HepG2 (cell line): Measurements from ENCODE around the gene WDR73. TPM values are rescaled to one million over a fixed set of nuclear protein-coding genes. Genes with fewer than 3 reads are reported as not detected.

ENCODE experiments used
- CHCHD3 ChIP-seq: sonication (generic); formaldehyde crosslinking; IDR thresholded peaks from 2 replicates; pipeline ENCODE4 v1.8.0; 2022; ENCODE audit warnings: mild to moderate bottlenecking, missing genetic modification reagents, moderate library complexity
- GATA4 ChIP-seq: sonication (generic); IDR thresholded peaks from 2 replicates; pipeline ENCODE4 v1.6.1; 2016; ENCODE audit warnings: antibody characterized with exemption, low read depth, borderline replicate concordance
- MAFF ChIP-seq: IDR thresholded peaks from 2 replicates; pipeline ENCODE4 v1.6.1; 2011; ENCODE audit warnings: low read depth, low read length, improper control_type of control experiment
- NCOR1 ChIP-seq: fragments of 200-600 bp; sonication (generic); IDR thresholded peaks from 2 replicates; pipeline ENCODE4 v1.7.0; 2017; ENCODE audit warnings: antibody characterized with exemption, low read length, borderline replicate concordance
- ONECUT2 ChIP-seq: sonication (generic); formaldehyde crosslinking; IDR thresholded peaks from 2 replicates; pipeline ENCODE4 v1.4.0; 2020; ENCODE audit warnings: missing genetic modification reagents
- RBM22 ChIP-seq: fragments of 200-400 bp; formaldehyde crosslinking; optimal IDR thresholded peaks from 2 replicates; pipeline ENCODE3; 2017; ENCODE audit warnings: mild to moderate bottlenecking, low read length, moderate library complexity
- RXRB ChIP-seq: IDR thresholded peaks from 2 replicates; pipeline ENCODE4 v1.6.1; 2016; ENCODE audit warnings: borderline replicate concordance, missing genetic modification reagents, missing compliant biosample characterization
- SYNCRIP ChIP-seq: fragments of 200-400 bp; formaldehyde crosslinking; IDR thresholded peaks from 2 replicates; pipeline ENCODE4 v1.6.1; 2018; ENCODE audit warnings: mild to moderate bottlenecking, low read depth, low read length; ENCODE audit not compliant: insufficient read depth
- TBL1XR1 ChIP-seq: fragments of 150-350 bp; IDR thresholded peaks from 2 replicates; pipeline ENCODE4 v1.6.1; 2014; ENCODE audit warnings: borderline replicate concordance, low read length; ENCODE audit not compliant: partially characterized antibody
- ZBTB39 ChIP-seq: sonication (generic); formaldehyde crosslinking; IDR thresholded peaks from 2 replicates; pipeline ENCODE4 v1.5.0; 2020; ENCODE audit warnings: missing genetic modification reagents
- ZNF121 ChIP-seq: sonication (generic); formaldehyde crosslinking; IDR thresholded peaks from 2 replicates; pipeline ENCODE4 v1.5.0; 2020; ENCODE audit warnings: mild to moderate bottlenecking, missing genetic modification reagents
- ZNF430 ChIP-seq: sonication (generic); formaldehyde crosslinking; IDR thresholded peaks from 2 replicates; pipeline ENCODE4 v1.9.0; 2021; ENCODE audit warnings: mild to moderate bottlenecking, missing genetic modification reagents
- ZNF543 ChIP-seq: sonication (generic); formaldehyde crosslinking; IDR thresholded peaks from 2 replicates; pipeline ENCODE4 v1.4.0; 2020; ENCODE audit warnings: mild to moderate bottlenecking, missing genetic modification reagents
- ZNF552 ChIP-seq: sonication (generic); formaldehyde crosslinking; IDR thresholded peaks from 2 replicates; pipeline ENCODE4 v1.9.0; 2022; ENCODE audit warnings: missing genetic modification reagents, mild to moderate bottlenecking, borderline replicate concordance
- ZNF660 ChIP-seq: sonication (generic); formaldehyde crosslinking; IDR thresholded peaks from 2 replicates; pipeline ENCODE4 v1.5.1; 2020; ENCODE audit warnings: mild to moderate bottlenecking, low read depth, missing genetic modification reagents, borderline replicate concordance
- polyA plus RNA-seq, 8 experiments: library from polyadenylated mRNA; depleted of rRNA in 3 of 8; stranded (reverse) in 7 of 8; unstranded in 1 of 8; fragments of >200 nt; fragmentation: Illumina TruSeq in 4 of 8; extraction: Trizol in 4 of 8; gene quantifications; 2 replicates each; pipeline versions ENCODE4 v1.2.1 to v1.2.3, GENCODE V29; 2011 to 2016; ENCODE audit warnings: low read depth in 4 of 8, missing spikeins in 1 of 8, mixed read lengths in 1 of 8; ENCODE audit not compliant: insufficient read depth in 1 of 8
- total RNA-seq, 5 experiments: library from RNA; depleted of rRNA; stranded (reverse); fragments of >200 nt; fragmentation: Illumina TruSeq; extraction: Trizol; gene quantifications; 2 replicates each; pipeline ENCODE4 v1.2.3, GENCODE V29; 2016; ENCODE audit warnings: low read depth in 1 of 5
- TF ChIP-seq, protein P1 (sequence below): sonication (generic); formaldehyde crosslinking; IDR thresholded peaks from 2 replicates; pipeline ENCODE4 v1.9.0; 2022; ENCODE audit warnings: low read depth, missing genetic modification reagents
- TF ChIP-seq, protein P2 (sequence below): sonication (generic); formaldehyde crosslinking; IDR thresholded peaks from 2 replicates; pipeline ENCODE4 v1.4.0; 2020; ENCODE audit warnings: missing genetic modification reagents, mild to moderate bottlenecking, borderline replicate concordance
- TF ChIP-seq, protein P3 (sequence below): sonication (generic); formaldehyde crosslinking; IDR thresholded peaks from 2 replicates; pipeline ENCODE4 v1.5.1; 2020; ENCODE audit warnings: missing genetic modification reagents, mild to moderate bottlenecking, borderline replicate concordance
- TF ChIP-seq, protein P4 (sequence below): sonication (generic); formaldehyde crosslinking; IDR thresholded peaks from 2 replicates; pipeline ENCODE4 v1.8.0; 2022; ENCODE audit warnings: missing genetic modification reagents, low read depth, mild to moderate bottlenecking, borderline replicate concordance

Gene WDR73
- total and polyA plus RNA-seq, 2 of the 13 experiments (the other 11 are each of a cell fraction or from before 2014, with no cell fraction given), result 20.0 to 35.5 TPM

GRCh38 chr15:84653910-84654688 lies at the start of gene WDR73 (continued):
- TF ChIP-seq, protein P1, sequence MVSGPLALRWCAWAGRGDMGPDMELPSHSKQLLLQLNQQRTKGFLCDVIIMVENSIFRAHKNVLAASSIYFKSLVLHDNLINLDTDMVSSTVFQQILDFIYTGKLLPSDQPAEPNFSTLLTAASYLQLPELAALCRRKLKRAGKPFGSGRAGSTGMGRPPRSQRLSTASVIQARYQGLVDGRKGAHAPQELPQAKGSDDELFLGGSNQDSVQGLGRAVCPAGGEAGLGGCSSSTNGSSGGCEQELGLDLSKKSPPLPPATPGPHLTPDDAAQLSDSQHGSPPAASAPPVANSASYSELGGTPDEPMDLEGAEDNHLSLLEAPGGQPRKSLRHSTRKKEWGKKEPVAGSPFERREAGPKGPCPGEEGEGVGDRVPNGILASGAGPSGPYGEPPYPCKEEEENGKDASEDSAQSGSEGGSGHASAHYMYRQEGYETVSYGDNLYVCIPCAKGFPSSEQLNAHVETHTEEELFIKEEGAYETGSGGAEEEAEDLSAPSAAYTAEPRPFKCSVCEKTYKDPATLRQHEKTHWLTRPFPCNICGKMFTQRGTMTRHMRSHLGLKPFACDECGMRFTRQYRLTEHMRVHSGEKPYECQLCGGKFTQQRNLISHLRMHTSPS (CRISPR knock-in tag), result no peak
- no peak for TF ChIP-seq ZNF660 (CRISPR knock-in tag)
- no peak for TF ChIP-seq ZNF121 (CRISPR knock-in tag)
- TF ChIP-seq, protein P2, sequence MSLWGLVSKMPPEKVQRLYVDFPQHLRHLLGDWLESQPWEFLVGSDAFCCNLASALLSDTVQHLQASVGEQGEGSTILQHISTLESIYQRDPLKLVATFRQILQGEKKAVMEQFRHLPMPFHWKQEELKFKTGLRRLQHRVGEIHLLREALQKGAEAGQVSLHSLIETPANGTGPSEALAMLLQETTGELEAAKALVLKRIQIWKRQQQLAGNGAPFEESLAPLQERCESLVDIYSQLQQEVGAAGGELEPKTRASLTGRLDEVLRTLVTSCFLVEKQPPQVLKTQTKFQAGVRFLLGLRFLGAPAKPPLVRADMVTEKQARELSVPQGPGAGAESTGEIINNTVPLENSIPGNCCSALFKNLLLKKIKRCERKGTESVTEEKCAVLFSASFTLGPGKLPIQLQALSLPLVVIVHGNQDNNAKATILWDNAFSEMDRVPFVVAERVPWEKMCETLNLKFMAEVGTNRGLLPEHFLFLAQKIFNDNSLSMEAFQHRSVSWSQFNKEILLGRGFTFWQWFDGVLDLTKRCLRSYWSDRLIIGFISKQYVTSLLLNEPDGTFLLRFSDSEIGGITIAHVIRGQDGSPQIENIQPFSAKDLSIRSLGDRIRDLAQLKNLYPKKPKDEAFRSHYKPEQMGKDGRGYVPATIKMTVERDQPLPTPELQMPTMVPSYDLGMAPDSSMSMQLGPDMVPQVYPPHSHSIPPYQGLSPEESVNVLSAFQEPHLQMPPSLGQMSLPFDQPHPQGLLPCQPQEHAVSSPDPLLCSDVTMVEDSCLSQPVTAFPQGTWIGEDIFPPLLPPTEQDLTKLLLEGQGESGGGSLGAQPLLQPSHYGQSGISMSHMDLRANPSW, result no peak
- peak; percentile 20; the same call in 1 of the 2 replicates for TF ChIP-seq ZNF543 (CRISPR knock-in tag)
- TF ChIP-seq RXRB (CRISPR knock-in tag), result peak; percentile 22; the same call in 1 of the 2 replicates
- no peak for TF ChIP-seq MAFF
- TF ChIP-seq TBL1XR1, result peak; percentile 34
- no peak for TF ChIP-seq GATA4
- no peak for TF ChIP-seq RBM22
- TF ChIP-seq NCOR1, result peak; percentile 26; the same call in 1 of the 2 replicates
- TF ChIP-seq CHCHD3 (CRISPR knock-in tag), result peak; percentile 67; the same call in 1 of the 2 replicates
- TF ChIP-seq, protein P3, sequence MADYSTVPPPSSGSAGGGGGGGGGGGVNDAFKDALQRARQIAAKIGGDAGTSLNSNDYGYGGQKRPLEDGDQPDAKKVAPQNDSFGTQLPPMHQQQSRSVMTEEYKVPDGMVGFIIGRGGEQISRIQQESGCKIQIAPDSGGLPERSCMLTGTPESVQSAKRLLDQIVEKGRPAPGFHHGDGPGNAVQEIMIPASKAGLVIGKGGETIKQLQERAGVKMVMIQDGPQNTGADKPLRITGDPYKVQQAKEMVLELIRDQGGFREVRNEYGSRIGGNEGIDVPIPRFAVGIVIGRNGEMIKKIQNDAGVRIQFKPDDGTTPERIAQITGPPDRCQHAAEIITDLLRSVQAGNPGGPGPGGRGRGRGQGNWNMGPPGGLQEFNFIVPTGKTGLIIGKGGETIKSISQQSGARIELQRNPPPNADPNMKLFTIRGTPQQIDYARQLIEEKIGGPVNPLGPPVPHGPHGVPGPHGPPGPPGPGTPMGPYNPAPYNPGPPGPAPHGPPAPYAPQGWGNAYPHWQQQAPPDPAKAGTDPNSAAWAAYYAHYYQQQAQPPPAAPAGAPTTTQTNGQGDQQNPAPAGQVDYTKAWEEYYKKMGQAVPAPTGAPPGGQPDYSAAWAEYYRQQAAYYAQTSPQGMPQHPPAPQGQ (CRISPR knock-in tag), result peak; percentile 82; the same call in 1 of the 2 replicates
- peak; percentile 51 for TF ChIP-seq ZNF430 (CRISPR knock-in tag)
- TF ChIP-seq ONECUT2 (CRISPR knock-in tag), result no peak
- TF ChIP-seq ZNF552 (CRISPR knock-in tag), result peak; percentile 83; the same call in 1 of the 2 replicates
- no peak for TF ChIP-seq SYNCRIP
- TF ChIP-seq, protein P4, sequence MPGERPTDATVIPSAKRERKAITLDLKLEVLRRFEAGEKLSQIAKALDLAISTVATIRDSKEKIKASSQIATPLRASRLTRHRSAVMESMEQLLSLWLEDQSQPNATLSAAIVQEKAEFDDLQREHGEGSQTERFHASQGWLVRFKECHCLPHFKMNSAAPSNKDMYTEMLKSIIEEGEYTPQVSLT, result no peak
- no peak for TF ChIP-seq ZBTB39
